T-helper 17 cell (primary cell): ENCODE results near the gene RNF208. TPM values are rescaled to one million over a fixed set of nuclear protein-coding genes. Genes with fewer than 3 reads are reported as not detected.
A peak's percentile ranks its signal among the peaks of the same experiment; 100 is the strongest.

Experiments used
- ATAC-seq: fragments of 150-1000 bp; cut with Tn5 transposase; 2 replicates; pipeline ENCODE4 v1.10.0; 2021; ENCODE audit warnings: mild to moderate bottlenecking, moderate library complexity
- DNase-seq, 3 donors: peaks; one replicate each; pipeline versions ENCODE4 v3.0.0 to v3.0.0-alpha.2; 2020 to 2021
- H3K9me3 ChIP-seq: one replicate; pipeline ENCODE4 v1.7.0; 2013; ENCODE audit warnings: low read length, mild to moderate bottlenecking; ENCODE audit not compliant: control insufficient read depth, poor library complexity, severe bottlenecking
- H3K27ac Mint-ChIP-seq: one replicate; pipeline ENCODE4 v1.8.0; 2022; ENCODE audit warnings: mild to moderate bottlenecking, moderate library complexity, mixed read lengths
- H3K27me3 Mint-ChIP-seq: one replicate; pipeline ENCODE4 v1.8.0; 2022; ENCODE audit warnings: mixed read lengths
- H3K36me3 Mint-ChIP-seq: one replicate; pipeline ENCODE4 v1.8.0; 2022; ENCODE audit warnings: low read depth, mixed read lengths
- H3K4me1 Mint-ChIP-seq: one replicate; pipeline ENCODE4 v1.8.0; 2022; ENCODE audit warnings: mild to moderate bottlenecking, mixed read lengths
- H3K4me3 Mint-ChIP-seq: one replicate; pipeline ENCODE4 v1.8.0; 2022; ENCODE audit warnings: mild to moderate bottlenecking, moderate library complexity, mixed read lengths
- total RNA-seq, 4 donors: library from RNA in 2 of 4; stranded (reverse) in 2 of 4; gene quantifications; one replicate each; pipeline ENCODE4 v1.2.3 and lab custom pipeline; 2022 to 2026

Gene RNF208
- total RNA-seq, 2 donors from 2014 or later, result 1.2 to 5.3 TPM

- no peaks in the 10 kb centered on the region for H3K36me3 Mint-ChIP-seq
- H3K27me3 Mint-ChIP-seq, result no peaks in the 10 kb centered on the region
- no peak for ATAC-seq
- H3K4me3 Mint-ChIP-seq, result peak overlapping the region; percentile 52
- H3K27ac Mint-ChIP-seq, result no peak overlapping the region
- peaks cover 2% of the 10 kb centered on the region for H3K4me1 Mint-ChIP-seq
- DNase-seq, result no peak
- no peaks in the 10 kb centered on the region for H3K9me3 ChIP-seq
These were observed 940 bp downstream of the RNF208 start for GRCh38 chr9:137221095-137221505.

GRCh38 chr9:137220317-137221094, 1.5 kb downstream of the RNF208 start:
- Mint-ChIP-seq H3K4me1 (peaks cover 2% of the 10 kb centered on the region), H3K27me3 (no peaks in the 10 kb centered on the region), H3K36me3 (no peaks in the 10 kb centered on the region), H3K27ac (no peak overlapping the region), H3K4me3 (peak overlapping the region; percentile 52)
- ATAC-seq, result no peak
- H3K9me3 ChIP-seq, result no peaks in the 10 kb centered on the region
- no peak for DNase-seq

- no peak for DNase-seq
- H3K27ac Mint-ChIP-seq, result no peak overlapping the region
- H3K4me1 Mint-ChIP-seq, result peaks cover 2% of the 10 kb centered on the region
- H3K9me3 ChIP-seq, result no peaks in the 10 kb centered on the region
- H3K36me3 Mint-ChIP-seq, result no peaks in the 10 kb centered on the region
- H3K27me3 Mint-ChIP-seq, result no peaks in the 10 kb centered on the region
- no peak overlapping the region for H3K4me3 Mint-ChIP-seq
- ATAC-seq, result no peak
These were observed 2.2 kb downstream of the RNF208 start for GRCh38 chr9:137219757-137220316.

GRCh38 chr9:137218754-137219271, 3.2 kb downstream of the RNF208 start:
- ATAC-seq (no peak), DNase-seq (no peak)
- H3K4me1 Mint-ChIP-seq, result peaks cover 2% of the 10 kb centered on the region
- no peak overlapping the region for H3K4me3 Mint-ChIP-seq
- no peaks in the 10 kb centered on the region for H3K36me3 Mint-ChIP-seq
- H3K9me3 ChIP-seq, result no peaks in the 10 kb centered on the region
- no peaks in the 10 kb centered on the region for H3K27me3 Mint-ChIP-seq
- no peak overlapping the region for H3K27ac Mint-ChIP-seq

GRCh38 chr9:137218212-137218753, 3.8 kb downstream of the RNF208 start:
- Mint-ChIP-seq H3K27ac (no peak overlapping the region), H3K27me3 (no peaks in the 10 kb centered on the region), H3K36me3 (no peaks in the 10 kb centered on the region), H3K4me3 (no peak overlapping the region), H3K4me1 (peaks cover 2% of the 10 kb centered on the region)
- no peaks in the 10 kb centered on the region for H3K9me3 ChIP-seq
- ATAC-seq (no peak), DNase-seq (no peak)

- no peaks in the 10 kb centered on the region for H3K27me3 Mint-ChIP-seq
- H3K36me3 Mint-ChIP-seq, result no peaks in the 10 kb centered on the region
- peak overlapping the region; percentile 25 for H3K4me3 Mint-ChIP-seq
- H3K27ac Mint-ChIP-seq, result no peak overlapping the region
- no peaks in the 10 kb centered on the region for H3K4me1 Mint-ChIP-seq
- H3K9me3 ChIP-seq, result no peaks in the 10 kb centered on the region
- no peak for ATAC-seq
- DNase-seq, result no peak
These were observed 4.5 kb downstream of the RNF208 start for GRCh38 chr9:137217276-137218211.

GRCh38 chr9:137216188-137216965, 5.7 kb downstream of the RNF208 start:
- Mint-ChIP-seq H3K4me1 (no peaks in the 10 kb centered on the region), H3K27me3 (no peaks in the 10 kb centered on the region), H3K27ac (no peak overlapping the region), H3K4me3 (no peak overlapping the region), H3K36me3 (no peaks in the 10 kb centered on the region)
- DNase-seq (no peak), ATAC-seq (no peak)
- H3K9me3 ChIP-seq, result no peaks in the 10 kb centered on the region

- Mint-ChIP-seq H3K4me1 (no peaks in the 10 kb centered on the region), H3K27ac (no peak overlapping the region), H3K36me3 (no peaks in the 10 kb centered on the region), H3K27me3 (no peaks in the 10 kb centered on the region), H3K4me3 (no peak overlapping the region)
- DNase-seq (no peak), ATAC-seq (no peak)
- H3K9me3 ChIP-seq, result no peaks in the 10 kb centered on the region
These were observed 6.6 kb downstream of the RNF208 start for GRCh38 chr9:137215196-137215986.

GRCh38 chr9:137214620-137215019, 7.4 kb downstream of the RNF208 start:
- H3K27ac Mint-ChIP-seq, result no peak overlapping the region

GRCh38 chr9:137213160-137214060, 8.6 kb downstream of the RNF208 start:
- Mint-ChIP-seq H3K27ac (no peak overlapping the region), H3K4me3 (no peak overlapping the region), H3K36me3 (no peaks in the 10 kb centered on the region), H3K4me1 (peaks cover 1% of the 10 kb centered on the region), H3K27me3 (no peaks in the 10 kb centered on the region)
- no peak for DNase-seq
- H3K9me3 ChIP-seq, result no peaks in the 10 kb centered on the region
- no peak for ATAC-seq

More at GRCh38 chr9:137214620-137215019, 7.4 kb downstream of the RNF208 start:
- ATAC-seq, result no peak
- Mint-ChIP-seq H3K4me1 (no peaks in the 10 kb centered on the region), H3K27me3 (no peaks in the 10 kb centered on the region), H3K4me3 (no peak overlapping the region), H3K36me3 (no peaks in the 10 kb centered on the region)
- H3K9me3 ChIP-seq, result no peaks in the 10 kb centered on the region
- DNase-seq, result no peak

GRCh38 chr9:137212520-137212919, 9.5 kb downstream of the RNF208 start:
- no peak overlapping the region for H3K4me3 Mint-ChIP-seq
- H3K27ac Mint-ChIP-seq, result no peak overlapping the region
- ATAC-seq (no peak), DNase-seq (no peak)
- no peaks in the 10 kb centered on the region for H3K27me3 Mint-ChIP-seq
- H3K36me3 Mint-ChIP-seq, result peaks cover under 1% of the 10 kb centered on the region
- no peaks in the 10 kb centered on the region for H3K9me3 ChIP-seq
- H3K4me1 Mint-ChIP-seq, result peaks cover 2% of the 10 kb centered on the region
